Natural killer cell (primary cell): Measurements from ENCODE around the gene TBC1D22A. TPM values are rescaled to one million over a fixed set of nuclear protein-coding genes. Genes with fewer than 3 reads are reported as not detected.

ENCODE experiments used
- ATAC-seq, 3 donors: fragments of 150-1000 bp in 2 of 3; fragments of 200-7000 bp in 1 of 3; cut with Tn5 transposase; 1 replicate in 1 of 3; 2 replicates in 2 of 3; pipeline ENCODE4 v1.10.0; 2021; ENCODE audit warnings: mild to moderate bottlenecking in 2 of 3, moderate library complexity in 2 of 3
- DNase-seq, 2 donors: peaks; one replicate each; pipeline versions ENCODE4 v3.0.0 to v3.0.0-alpha.2; 2013 to 2021; ENCODE audit warnings: mixed read lengths in 1 of 2
- H3K27ac ChIP-seq: one replicate; pipeline ENCODE4 v1.5.1; 2013; ENCODE audit warnings: mild to moderate bottlenecking, low read length
- H3K27me3 ChIP-seq: one replicate; pipeline ENCODE4 v1.6.1; 2013; ENCODE audit warnings: low read length; ENCODE audit not compliant: control insufficient read depth, insufficient read depth
- H3K36me3 ChIP-seq: one replicate; pipeline ENCODE4 v1.6.1; 2013; ENCODE audit warnings: low read length; ENCODE audit not compliant: control insufficient read depth, insufficient read depth
- H3K4me1 ChIP-seq: one replicate; pipeline ENCODE4 v1.6.1; 2013; ENCODE audit warnings: low read length; ENCODE audit not compliant: control insufficient read depth, insufficient read depth
- H3K4me3 ChIP-seq: one replicate; pipeline ENCODE4 v1.5.1; 2013; ENCODE audit warnings: low read length
- H3K9me3 ChIP-seq: one replicate; pipeline ENCODE4 v1.6.1; 2013; ENCODE audit warnings: low read length; ENCODE audit not compliant: control insufficient read depth, insufficient read depth
- H3K27ac Mint-ChIP-seq, 2 donors: one replicate each; pipeline ENCODE4 v1.8.0; 2022; ENCODE audit warnings: mild to moderate bottlenecking in 2 of 2, mixed read lengths in 2 of 2, moderate library complexity in 1 of 2
- H3K27me3 Mint-ChIP-seq, 2 donors: one replicate each; pipeline ENCODE4 v1.8.0; 2022; ENCODE audit warnings: low read depth in 2 of 2, mixed read lengths in 2 of 2
- H3K36me3 Mint-ChIP-seq: one replicate; pipeline ENCODE4 v1.8.0; 2022; ENCODE audit warnings: mixed read lengths
- H3K4me1 Mint-ChIP-seq, 2 donors: one replicate each; pipeline ENCODE4 v1.8.0; 2022; ENCODE audit warnings: mixed read lengths in 2 of 2
- H3K4me3 Mint-ChIP-seq: one replicate; pipeline ENCODE4 v1.8.0; 2022; ENCODE audit warnings: mild to moderate bottlenecking, moderate library complexity, mixed read lengths
- H3K9me3 Mint-ChIP-seq, 2 donors: one replicate each; pipeline ENCODE4 v1.8.0; 2022; ENCODE audit warnings: mixed read lengths in 2 of 2
- WGBS: methylation state at CpG from one replicate; pipeline ENCODE4 v1.1.7; 2013; ENCODE audit warnings: missing lambda C conversion rate; ENCODE audit not compliant: insufficient coverage; 5-methylcytosine and 5-hydroxymethylcytosine counted together
- intact Hi-C: fragments of 100-400 bp; cut with micrococcal nuclease; formaldehyde crosslinking; loops from one replicate; pipeline ENCODE4 v1.14.2; 2022
- total RNA-seq, 4 donors: library from RNA; stranded (reverse); fragments of 120-200 nt in 1 of 4; gene quantifications; one replicate each; pipeline versions ENCODE4 v1.2.3 to v1.2.4, GENCODE V29; 2013 to 2022
- TF ChIP-seq, protein P1 (sequence below): fragments of 200-600 bp; IDR thresholded peaks from one replicate; pipeline ENCODE4 v1.8.0; 2022; ENCODE audit warnings: antibody characterized with exemption

TBC1D22A gene
- total RNA-seq, 3 donors from 2014 or later (not counting 1 experiment from before 2014, with no cell fraction given), result 47.4 to 53.7 (median 53.2) TPM

DNA sequence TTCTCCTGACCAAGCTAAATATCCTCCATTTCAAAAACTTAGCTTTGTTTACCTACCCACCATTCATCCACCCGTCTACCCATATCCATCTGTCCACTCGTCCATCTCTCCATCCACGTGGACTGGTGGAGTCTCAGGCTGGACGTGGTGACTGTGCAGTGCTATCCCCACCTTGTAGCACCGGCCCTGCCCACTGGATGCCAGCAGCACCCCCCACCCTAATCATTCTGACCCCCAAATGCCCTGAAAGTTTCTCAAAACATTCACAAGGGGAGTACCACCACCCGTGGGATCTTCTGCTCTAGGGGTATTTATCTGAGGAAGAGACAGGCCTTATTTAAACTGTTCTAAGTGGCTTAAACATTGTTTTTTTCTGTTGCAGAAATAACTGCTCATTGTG lies 206.4 kb downstream of the TBC1D22A start:
- Mint-ChIP-seq H3K4me1 (peaks cover 33 to 37% of the 10 kb centered on the region in 2 donors), H3K4me3 (no peak overlapping the region), H3K9me3 (no peaks in the 10 kb centered on the region), H3K27me3 (no peaks in the 10 kb centered on the region), H3K27ac (peak overlapping the region in 1 of 2 donors; percentile 74), H3K36me3 (no peaks in the 10 kb centered on the region)
- DNase-seq (no peak), ATAC-seq (no peak)
- TF ChIP-seq, protein P1, sequence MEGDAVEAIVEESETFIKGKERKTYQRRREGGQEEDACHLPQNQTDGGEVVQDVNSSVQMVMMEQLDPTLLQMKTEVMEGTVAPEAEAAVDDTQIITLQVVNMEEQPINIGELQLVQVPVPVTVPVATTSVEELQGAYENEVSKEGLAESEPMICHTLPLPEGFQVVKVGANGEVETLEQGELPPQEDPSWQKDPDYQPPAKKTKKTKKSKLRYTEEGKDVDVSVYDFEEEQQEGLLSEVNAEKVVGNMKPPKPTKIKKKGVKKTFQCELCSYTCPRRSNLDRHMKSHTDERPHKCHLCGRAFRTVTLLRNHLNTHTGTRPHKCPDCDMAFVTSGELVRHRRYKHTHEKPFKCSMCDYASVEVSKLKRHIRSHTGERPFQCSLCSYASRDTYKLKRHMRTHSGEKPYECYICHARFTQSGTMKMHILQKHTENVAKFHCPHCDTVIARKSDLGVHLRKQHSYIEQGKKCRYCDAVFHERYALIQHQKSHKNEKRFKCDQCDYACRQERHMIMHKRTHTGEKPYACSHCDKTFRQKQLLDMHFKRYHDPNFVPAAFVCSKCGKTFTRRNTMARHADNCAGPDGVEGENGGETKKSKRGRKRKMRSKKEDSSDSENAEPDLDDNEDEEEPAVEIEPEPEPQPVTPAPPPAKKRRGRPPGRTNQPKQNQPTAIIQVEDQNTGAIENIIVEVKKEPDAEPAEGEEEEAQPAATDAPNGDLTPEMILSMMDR, result no peak
- 93% methylated on average over 5 of the region's 6 CpGs for WGBS
- Histone ChIP-seq H3K36me3 (no peaks in the 10 kb centered on the region), H3K9me3 (no peaks in the 10 kb centered on the region), H3K4me1 (peaks cover 7% of the 10 kb centered on the region), H3K4me3 (no peak overlapping the region), H3K27me3 (no peaks in the 10 kb centered on the region), H3K27ac (no peak overlapping the region)
- intact Hi-C loops, result no loop called here

DNA sequence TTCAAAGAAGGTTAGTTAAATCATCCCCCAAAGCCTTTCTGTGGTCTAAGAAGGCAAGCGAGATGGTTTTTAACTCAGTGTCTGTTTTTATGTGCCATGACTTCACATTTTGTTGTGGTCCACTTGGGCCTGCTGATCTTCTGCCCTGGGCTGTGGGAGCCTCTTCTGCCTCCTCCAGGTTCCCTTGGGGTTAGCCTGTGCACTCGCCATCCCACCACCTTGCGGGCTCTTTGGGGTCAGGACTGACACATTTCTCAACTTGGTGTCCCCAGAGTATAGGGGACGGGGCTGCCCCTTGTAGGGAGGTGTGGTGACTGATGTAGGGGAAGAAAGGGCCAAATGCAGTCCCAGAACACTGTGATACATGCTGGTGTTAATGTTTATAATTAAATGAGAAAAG lies 207.0 kb downstream of the TBC1D22A start:
- no peaks in the 10 kb centered on the region for H3K27me3 Mint-ChIP-seq
- TF ChIP-seq, protein P1, result no peak
- no peaks in the 10 kb centered on the region for H3K9me3 ChIP-seq
- ATAC-seq, result no peak
- WGBS, result 41% methylated on average over 4 of the region's 4 CpGs
- H3K4me3 Mint-ChIP-seq, result no peak overlapping the region
- peaks cover 4% of the 10 kb centered on the region for H3K36me3 ChIP-seq
- H3K9me3 Mint-ChIP-seq, result no peaks in the 10 kb centered on the region
- intact Hi-C loops, result no loop called here
- DNase-seq, result no peak
- peaks cover 7% of the 10 kb centered on the region for H3K4me1 ChIP-seq
- no peak overlapping the region for H3K27ac ChIP-seq
- no peak overlapping the region for H3K4me3 ChIP-seq
- peak overlapping the region; percentile 48 to 69 for H3K27ac Mint-ChIP-seq
- no peaks in the 10 kb centered on the region for H3K36me3 Mint-ChIP-seq
- no peaks in the 10 kb centered on the region for H3K27me3 ChIP-seq
- H3K4me1 Mint-ChIP-seq, result peaks cover 26 to 32% of the 10 kb centered on the region in 2 donors

DNA sequence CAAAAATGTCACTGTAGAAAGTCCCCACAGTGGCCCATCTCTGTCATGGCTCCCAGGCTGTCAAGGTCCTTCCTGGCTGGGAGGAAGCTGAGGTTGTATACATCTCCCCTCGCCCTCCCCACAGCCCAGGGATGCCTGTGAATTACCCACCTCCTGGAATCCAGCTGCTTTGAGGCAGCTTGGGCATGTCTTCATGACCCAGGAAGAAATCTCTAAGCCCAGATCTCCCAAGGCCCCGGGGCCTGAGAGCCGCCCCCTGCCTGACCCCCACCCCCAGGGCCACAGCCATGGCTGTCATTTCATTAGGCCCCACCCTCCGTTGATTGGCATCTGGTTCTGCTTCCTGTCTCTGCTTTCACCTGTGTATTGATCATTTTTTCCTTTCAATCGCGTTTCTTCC lies 207.5 kb downstream of the TBC1D22A start:
- H3K36me3 ChIP-seq, result peaks cover 4% of the 10 kb centered on the region
- peaks cover 7% of the 10 kb centered on the region for H3K4me1 ChIP-seq
- H3K27ac Mint-ChIP-seq, result peak overlapping the region; percentile 48 to 69
- no peaks in the 10 kb centered on the region for H3K27me3 Mint-ChIP-seq
- no peaks in the 10 kb centered on the region for H3K27me3 ChIP-seq
- no peak overlapping the region for H3K4me3 ChIP-seq
- no peaks in the 10 kb centered on the region for H3K36me3 Mint-ChIP-seq
- H3K9me3 ChIP-seq, result no peaks in the 10 kb centered on the region
- no peaks in the 10 kb centered on the region for H3K9me3 Mint-ChIP-seq
- H3K4me1 Mint-ChIP-seq, result peaks cover 27 to 36% of the 10 kb centered on the region in 2 donors
- H3K4me3 Mint-ChIP-seq, result no peak overlapping the region
- intact Hi-C loops, result no loop called here
- H3K27ac ChIP-seq, result no peak overlapping the region
- TF ChIP-seq, protein P1, result no peak
- no peak for ATAC-seq
- no peak for DNase-seq
- WGBS, result 87% methylated on average over 6 of the region's 6 CpGs

DNA sequence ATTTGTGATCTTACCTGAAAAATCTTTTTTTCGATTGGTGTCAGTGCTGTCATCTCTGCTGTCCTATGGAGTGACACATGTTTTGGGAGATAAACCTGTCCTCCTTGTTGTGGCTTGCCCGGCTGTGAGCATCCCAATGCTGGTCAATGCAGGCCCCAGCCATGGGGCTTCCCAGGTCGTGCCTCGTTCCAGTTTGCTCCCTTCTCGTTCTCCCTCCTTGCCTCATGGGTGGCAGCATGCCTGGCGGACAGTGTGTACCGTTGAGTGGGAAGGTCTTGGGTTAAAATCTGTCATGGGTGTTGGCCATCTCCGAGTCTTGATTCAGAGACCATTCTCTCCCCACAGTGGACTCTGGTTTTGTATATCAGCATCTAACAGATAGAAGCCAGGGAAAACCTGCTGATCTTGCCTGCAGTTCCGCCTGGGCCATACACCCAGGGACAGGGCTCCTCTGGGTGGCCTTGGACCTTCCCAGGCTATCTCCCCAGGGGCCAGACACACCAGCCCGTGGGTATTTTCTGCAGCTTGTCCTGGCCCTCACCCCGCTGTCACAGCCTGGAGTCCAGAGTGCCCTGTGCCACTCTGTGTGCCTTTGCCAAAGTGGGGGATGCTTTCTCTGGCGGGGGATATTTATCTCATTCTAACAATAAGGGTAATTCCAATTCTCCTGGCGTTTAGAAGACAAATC lies 208.1 kb downstream of the TBC1D22A start:
- ATAC-seq (no peak), DNase-seq (no peak)
- WGBS, result 96% methylated on average over 13 of the region's 13 CpGs
- no peak overlapping the region for H3K27ac ChIP-seq
- no peaks in the 10 kb centered on the region for H3K27me3 Mint-ChIP-seq
- H3K9me3 Mint-ChIP-seq, result no peaks in the 10 kb centered on the region
- H3K36me3 ChIP-seq, result peaks cover 4% of the 10 kb centered on the region
- no peaks in the 10 kb centered on the region for H3K9me3 ChIP-seq
- peak overlapping the region in 1 of 2 donors; percentile 36 for H3K27ac Mint-ChIP-seq
- H3K4me1 Mint-ChIP-seq, result peaks cover 32 to 40% of the 10 kb centered on the region in 2 donors
- H3K27me3 ChIP-seq, result no peaks in the 10 kb centered on the region
- intact Hi-C loops, result no loop called here
- TF ChIP-seq, protein P1, result no peak
- H3K4me1 ChIP-seq, result peaks cover 7% of the 10 kb centered on the region
- no peak overlapping the region for H3K4me3 Mint-ChIP-seq
- no peak overlapping the region for H3K4me3 ChIP-seq
- no peaks in the 10 kb centered on the region for H3K36me3 Mint-ChIP-seq
